Measurements from ENCODE around the gene PCDH17.

The PCDH17 gene

GRCh38 chr13:57631596-57632275 is at the start of gene PCDH17:
Gene PCDH17 (plus strand): TSS chr13:57631744. CDS start chr13:57632547, 803 bp downstream.
- DNase-seq (ENCODE audit: low read depth, low spot score): peak; percentile 71

GRCh38 chr13:57582032-57582431 is 49.5 kb upstream of the PCDH17 start:
- DNase-seq (ENCODE audit: low read depth, low spot score): no peak

- no peak for DNase-seq (ENCODE audit: low read depth, low spot score)
Observed at GRCh38 chr13:57583529-57583928, 48.0 kb upstream of the PCDH17 start.

- no peak for DNase-seq (ENCODE audit: low read depth, low spot score)
Observed at GRCh38 chr13:57588639-57589038, 42.9 kb upstream of the PCDH17 start.

- DNase-seq (ENCODE audit: low read depth, low spot score): no peak
Observed at GRCh38 chr13:57595775-57596174, 35.8 kb upstream of the PCDH17 start.

DNA sequence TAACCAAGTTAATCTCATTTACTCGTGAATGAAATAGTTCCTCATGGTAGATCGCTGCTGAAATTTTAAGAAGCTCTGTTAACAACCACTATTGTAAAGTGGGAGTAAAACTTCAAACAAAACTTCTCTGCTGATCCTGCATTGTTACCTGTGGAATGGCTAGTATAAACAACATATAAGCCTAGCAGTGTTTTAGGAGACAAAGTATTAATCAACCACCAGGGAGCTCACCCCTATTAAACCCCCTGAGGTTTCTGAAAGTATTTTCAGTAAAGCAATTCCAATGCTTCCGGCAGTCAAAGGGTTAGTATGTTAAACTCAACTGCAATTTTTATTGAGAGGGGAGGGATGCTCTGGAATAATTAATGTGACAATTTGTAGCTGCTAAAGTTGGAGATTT is 30.0 kb upstream of the PCDH17 start:
- DNase-seq (ENCODE audit: low read depth, low spot score): no peak

DNA sequence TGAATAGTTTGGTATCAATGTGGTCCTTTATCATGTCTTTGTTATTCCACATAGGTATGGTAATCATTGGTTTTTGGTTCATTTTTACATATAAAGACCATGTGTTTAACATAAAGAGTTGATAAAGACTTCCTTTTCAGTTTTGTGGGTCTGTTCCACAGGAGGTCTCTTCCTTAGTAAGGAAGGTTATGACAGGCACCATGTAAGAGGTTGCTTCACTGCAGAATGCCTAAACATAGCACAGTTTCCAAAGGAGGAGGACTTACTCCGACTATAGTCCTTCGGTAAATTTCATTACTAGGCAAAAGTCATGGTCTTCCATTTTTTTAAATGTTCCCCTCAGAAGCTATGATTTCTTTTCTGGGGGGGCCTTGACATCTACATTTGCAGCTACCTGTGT is 27.1 kb upstream of the PCDH17 start:
- DNase-seq (ENCODE audit: low read depth, low spot score): no peak

GRCh38 chr13:57611969-57612368 is 19.6 kb upstream of the PCDH17 start:
- DNase-seq (ENCODE audit: low read depth, low spot score): no peak

DNA sequence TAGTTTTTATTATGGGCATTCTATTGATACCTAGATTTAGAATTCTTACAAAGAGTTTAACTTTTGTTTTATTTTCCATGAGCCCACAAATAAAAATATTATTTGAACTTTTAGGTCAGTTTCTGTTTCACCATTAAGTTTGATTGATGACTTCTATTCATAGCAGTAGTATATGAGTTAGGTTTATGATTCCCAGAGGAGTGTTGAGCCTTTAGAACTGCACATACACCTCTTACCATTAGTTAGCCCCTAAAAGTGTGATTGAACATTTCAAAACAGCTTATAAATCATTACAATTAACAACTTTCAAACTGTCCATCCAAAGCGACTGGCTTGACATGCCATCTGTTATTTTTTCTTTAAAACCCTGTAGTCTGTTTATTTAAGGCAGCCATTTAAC is 19.0 kb upstream of the PCDH17 start:
- DNase-seq (ENCODE audit: low read depth, low spot score): no peak

DNA sequence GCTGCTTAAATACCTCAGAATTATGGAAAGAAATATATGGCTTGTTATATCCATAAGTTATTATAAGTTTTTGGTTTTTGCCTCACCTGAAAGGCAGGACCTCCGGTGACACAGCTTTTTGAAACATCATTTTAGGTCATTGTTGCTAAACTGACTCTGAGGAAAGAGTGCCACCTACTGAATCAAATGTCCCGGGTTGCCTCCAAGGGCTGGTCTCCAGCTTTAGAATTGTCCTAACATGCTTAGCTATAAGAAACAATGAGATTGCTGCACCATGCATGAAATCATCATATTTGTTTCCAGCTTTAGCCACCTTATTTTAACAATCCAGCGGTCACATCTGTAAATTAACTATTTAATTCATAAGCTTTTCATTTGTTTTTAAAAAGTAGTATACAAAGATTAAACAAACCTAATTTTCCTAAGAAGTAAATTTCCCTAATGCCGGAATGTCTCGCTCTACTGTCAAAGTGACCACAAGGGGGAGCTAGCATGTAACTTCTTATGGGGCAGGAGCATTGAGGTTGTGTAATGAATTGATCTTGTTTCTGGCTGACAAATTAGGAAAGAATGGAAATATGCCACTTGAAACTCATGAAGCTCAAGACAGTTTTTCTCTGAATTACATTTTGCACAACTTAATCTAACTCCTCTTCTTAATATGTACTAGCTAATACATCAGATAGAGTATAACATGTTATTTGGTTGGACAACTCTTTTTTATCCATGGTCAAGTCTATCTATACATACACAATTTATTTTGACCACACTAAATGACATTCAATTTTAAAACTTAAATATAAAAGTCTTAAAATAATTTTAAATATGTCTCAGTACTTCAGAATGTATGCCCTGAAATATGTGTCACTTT is 6.7 kb upstream of the PCDH17 start:
- DNase-seq (ENCODE audit: low read depth, low spot score): peak; percentile 81

GRCh38 chr13:57627663-57628062 is 3.9 kb upstream of the PCDH17 start:
- peak; percentile 56 for DNase-seq (ENCODE audit: low read depth, low spot score)

GRCh38 chr13:57629391-57629804 is 2.1 kb upstream of the PCDH17 start:
- peak; percentile 40 for DNase-seq (ENCODE audit: low read depth, low spot score)

DNA sequence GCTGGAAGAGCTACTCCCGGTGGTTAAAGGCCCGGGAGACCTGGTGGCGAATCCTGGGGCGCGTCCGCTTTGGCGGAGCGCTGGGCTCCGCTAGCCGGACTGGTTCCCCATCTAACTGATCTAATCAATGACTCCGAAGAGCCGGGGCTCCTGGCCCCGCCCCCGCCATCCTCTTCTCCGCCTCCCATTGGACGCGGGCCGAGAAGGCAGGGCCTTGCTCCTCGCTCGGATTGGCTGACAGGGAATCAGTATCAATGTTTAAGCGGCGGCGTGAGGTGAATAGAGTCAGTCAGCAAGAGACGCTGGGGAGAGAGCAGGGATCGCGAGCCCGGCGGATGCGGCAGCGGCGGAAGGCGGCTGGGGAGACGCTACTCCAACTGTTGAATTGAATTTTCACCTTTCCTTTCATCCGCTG is 1.7 kb upstream of the PCDH17 start:
- DNase-seq (ENCODE audit: low read depth, low spot score): peak; percentile 96

- DNase-seq (ENCODE audit: low read depth, low spot score): peak; percentile 53
Observed at GRCh38 chr13:57630661-57631595, 616 bp upstream of the PCDH17 start.

GRCh38 chr13:57632276-57633140 is 964 bp downstream of the PCDH17 start:
- peak; percentile 57 for DNase-seq (ENCODE audit: low read depth, low spot score)

GRCh38 chr13:57633141-57633949 is 1.8 kb downstream of the PCDH17 start:
- peak; percentile 64 for DNase-seq (ENCODE audit: low read depth, low spot score)

DNA sequence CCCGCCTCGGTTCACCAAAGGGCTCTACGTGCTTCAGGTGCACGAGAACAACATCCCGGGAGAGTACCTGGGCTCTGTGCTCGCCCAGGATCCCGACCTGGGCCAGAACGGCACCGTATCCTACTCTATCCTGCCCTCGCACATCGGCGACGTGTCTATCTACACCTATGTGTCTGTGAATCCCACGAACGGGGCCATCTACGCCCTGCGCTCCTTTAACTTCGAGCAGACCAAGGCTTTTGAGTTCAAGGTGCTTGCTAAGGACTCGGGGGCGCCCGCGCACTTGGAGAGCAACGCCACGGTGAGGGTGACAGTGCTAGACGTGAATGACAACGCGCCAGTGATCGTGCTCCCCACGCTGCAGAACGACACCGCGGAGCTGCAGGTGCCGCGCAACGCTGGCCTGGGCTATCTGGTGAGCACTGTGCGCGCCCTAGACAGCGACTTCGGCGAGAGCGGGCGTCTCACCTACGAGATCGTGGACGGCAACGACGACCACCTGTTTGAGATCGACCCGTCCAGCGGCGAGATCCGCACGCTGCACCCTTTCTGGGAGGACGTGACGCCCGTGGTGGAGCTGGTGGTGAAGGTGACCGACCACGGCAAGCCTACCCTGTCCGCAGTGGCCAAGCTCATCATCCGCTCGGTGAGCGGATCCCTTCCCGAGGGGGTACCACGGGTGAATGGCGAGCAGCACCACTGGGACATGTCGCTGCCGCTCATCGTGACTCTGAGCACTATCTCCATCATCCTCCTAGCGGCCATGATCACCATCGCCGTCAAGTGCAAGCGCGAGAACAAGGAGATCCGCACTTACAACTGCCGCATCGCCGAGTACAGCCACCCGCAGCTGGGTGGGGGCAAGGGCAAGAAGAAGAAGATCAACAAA is 2.6 kb downstream of the PCDH17 start:
- peak; percentile 31 for DNase-seq (ENCODE audit: low read depth, low spot score)

DNA sequence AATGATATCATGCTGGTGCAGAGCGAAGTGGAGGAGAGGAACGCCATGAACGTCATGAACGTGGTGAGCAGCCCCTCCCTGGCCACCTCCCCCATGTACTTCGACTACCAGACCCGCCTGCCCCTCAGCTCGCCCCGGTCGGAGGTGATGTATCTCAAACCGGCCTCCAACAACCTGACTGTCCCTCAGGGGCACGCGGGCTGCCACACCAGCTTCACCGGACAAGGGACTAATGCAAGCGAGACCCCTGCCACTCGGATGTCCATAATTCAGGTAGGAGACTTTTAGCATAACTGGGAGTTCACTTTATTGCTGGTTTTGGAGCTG is 3.3 kb downstream of the PCDH17 start:
- DNase-seq (ENCODE audit: low read depth, low spot score): no peak

- no peak for DNase-seq (ENCODE audit: low read depth, low spot score)
Observed at GRCh38 chr13:57635541-57636085, 4.1 kb downstream of the PCDH17 start.

All from astrocyte of the hippocampus (primary cell).